H1 (cell line): Measurements from ENCODE around the gene CST2. TPM values are rescaled to one million over a fixed set of nuclear protein-coding genes. Genes with fewer than 3 reads are reported as not detected.

Experiments used
- CTCF ChIA-PET: fragments of 300-600 bp; sonication (Branson Sonifier 250); formaldehyde crosslinking; loops from one replicate; lab custom pipeline; 2021; ENCODE audit not compliant: partially characterized antibody; lab: Charles Lee
- POLR2A ChIA-PET: fragments of 300-600 bp; sonication (Branson Sonifier 250); formaldehyde crosslinking; loops from one replicate; lab custom pipeline; 2021; ENCODE audit warnings: inconsistent platforms; ENCODE audit not compliant: partially characterized antibody; lab: Charles Lee
- DNase-seq, 2 experiments: peaks; one replicate each; pipeline versions ENCODE4 v3.0.0 to v3.0.0-alpha.2; 2010 to 2022; ENCODE audit warnings: low spot score in 2 of 2, low read depth in 1 of 2, mixed read lengths in 1 of 2
- FAIRE-seq: peaks from 2 replicates; lab custom pipeline; 2011; peaks lifted over from hg19 to GRCh38; lab: Jason Lieb, UNC
- H2AFZ ChIP-seq: 2 replicates; pipeline ENCODE4 v1.8.1; 2012; ENCODE audit warnings: low read length, inconsistent platforms
- H2AK5ac ChIP-seq: 2 replicates; pipeline ENCODE4 v1.6.1; 2013; ENCODE audit warnings: low read depth, low read length
- H2BK120ac ChIP-seq: replicated peaks from 2 replicates; pipeline ENCODE3; 2013; ENCODE audit warnings: low read depth, low read length, inconsistent platforms
- H2BK12ac ChIP-seq: 2 replicates; pipeline ENCODE4 v1.6.1; 2013; ENCODE audit warnings: low read depth, low read length
- H2BK15ac ChIP-seq: 2 replicates; pipeline ENCODE4 v1.6.1; 2013; ENCODE audit warnings: low read length
- H2BK20ac ChIP-seq: 2 replicates; pipeline ENCODE4 v1.6.1; 2013; ENCODE audit warnings: low read length
- H2BK5ac ChIP-seq: 2 replicates; pipeline ENCODE4 v1.6.1; 2013; ENCODE audit warnings: low read depth, low read length
- H3K14ac ChIP-seq: 2 replicates; pipeline ENCODE4 v1.6.1; 2013; ENCODE audit warnings: inconsistent platforms; ENCODE audit not compliant: insufficient read length
- H3K18ac ChIP-seq: 2 replicates; pipeline ENCODE4 v1.6.1; 2013; ENCODE audit warnings: low read length; ENCODE audit errors: extremely low read depth
- H3K23ac ChIP-seq: 2 replicates; pipeline ENCODE4 v1.6.1; 2013; ENCODE audit warnings: inconsistent platforms; ENCODE audit not compliant: insufficient read length
- H3K23me2 ChIP-seq: 2 replicates; pipeline ENCODE4 v1.6.1; 2013; ENCODE audit warnings: low read depth, low read length
- H3K27ac ChIP-seq: 2 replicates; pipeline ENCODE4 v1.6.1; 2011; ENCODE audit warnings: low read depth, low read length, inconsistent platforms
- H3K27me3 ChIP-seq, 4 experiments: replicated peaks in 1 of 4; 1 replicate in 1 of 4; 2 replicates in 3 of 4; pipeline versions ENCODE4 v1.6.1 to v1.8.1; 2011 to 2013; ENCODE audit warnings: low read length in 3 of 4, mild to moderate bottlenecking in 3 of 4, inconsistent platforms in 2 of 4, mixed read lengths in 2 of 4, moderate library complexity in 1 of 4; ENCODE audit not compliant: control insufficient read depth in 3 of 4, insufficient read depth in 3 of 4; ENCODE audit errors: extremely low read depth in 1 of 4
- H3K36me3 ChIP-seq, 4 experiments: 2 replicates each; pipeline versions ENCODE4 v1.6.1 to v1.8.1; 2011 to 2013; ENCODE audit warnings: mild to moderate bottlenecking in 4 of 4, low read length in 3 of 4, moderate library complexity in 2 of 4, control low read depth in 1 of 4, inconsistent platforms in 1 of 4; ENCODE audit not compliant: insufficient read depth in 4 of 4, control insufficient read depth in 2 of 4
- H3K4ac ChIP-seq: replicated peaks from 2 replicates; pipeline ENCODE3; 2013; ENCODE audit warnings: low read length, low read depth, mixed read lengths, inconsistent platforms; ENCODE audit not compliant: insufficient read length
- H3K4me1 ChIP-seq, 4 experiments: replicated peaks in 1 of 4; 1 replicate in 1 of 4; 2 replicates in 3 of 4; pipeline versions ENCODE4 v1.6.1 to v1.8.1; 2011 to 2013; ENCODE audit warnings: low read length in 3 of 4, inconsistent platforms in 2 of 4, mixed read lengths in 1 of 4; ENCODE audit not compliant: insufficient read depth in 4 of 4, control insufficient read depth in 3 of 4
- H3K4me2 ChIP-seq, 2 experiments: 2 replicates each; pipeline versions ENCODE4 v1.6.1 to v1.8.1; 2011 to 2013; ENCODE audit warnings: low read depth in 2 of 2, low read length in 2 of 2, control low read depth in 1 of 2, inconsistent platforms in 1 of 2, mild to moderate bottlenecking in 1 of 2; ENCODE audit not compliant: insufficient read depth in 1 of 2
- H3K4me3 ChIP-seq, 4 experiments: fragments of 200-600, 300-600 bp in 1 of 4; sonication (generic), shearing (Covaris generic), sonication (Bioruptor Twin) in 1 of 4; 2 replicates each; pipeline versions ENCODE4 v1.5.1 to v1.8.1; 2011 to 2016; ENCODE audit warnings: low read length in 4 of 4, low read depth in 3 of 4, control low read depth in 2 of 4, inconsistent platforms in 2 of 4, mild to moderate bottlenecking in 2 of 4, mixed read lengths in 1 of 4, moderate library complexity in 1 of 4; ENCODE audit not compliant: insufficient read depth in 2 of 4; ENCODE audit errors: extremely low read depth in 1 of 4
- H3K56ac ChIP-seq: replicated peaks from 2 replicates; pipeline ENCODE3; 2013; ENCODE audit warnings: low read depth, mild to moderate bottlenecking, mixed read lengths, low read length, inconsistent platforms; ENCODE audit not compliant: insufficient read length
- H3K79me1 ChIP-seq: 2 replicates; pipeline ENCODE4 v1.6.1; 2013; ENCODE audit warnings: low read depth, low read length, control low read depth
- H3K79me2 ChIP-seq, 2 experiments: 2 replicates each; pipeline versions ENCODE4 v1.6.1 to v1.8.1; 2012 to 2013; ENCODE audit warnings: low read length in 2 of 2, mild to moderate bottlenecking in 2 of 2, inconsistent platforms in 1 of 2; ENCODE audit not compliant: insufficient read depth in 2 of 2, control insufficient read depth in 1 of 2
- H3K9ac ChIP-seq, 4 experiments: replicated peaks in 1 of 4; 1 replicate in 1 of 4; 2 replicates in 3 of 4; pipeline versions ENCODE4 v1.6.1 to v1.8.1; 2011 to 2013; ENCODE audit warnings: low read depth in 3 of 4, low read length in 3 of 4, control low read depth in 2 of 4, mild to moderate bottlenecking in 2 of 4, moderate library complexity in 2 of 4, inconsistent platforms in 1 of 4; ENCODE audit errors: extremely low read depth in 1 of 4
- H3K9me3 ChIP-seq, 2 experiments: 2 replicates each; pipeline versions ENCODE4 v1.6.1 to v1.8.1; 2012 to 2013; ENCODE audit warnings: mild to moderate bottlenecking in 2 of 2, moderate library complexity in 2 of 2, control low read depth in 1 of 2, inconsistent platforms in 1 of 2, low read depth in 1 of 2, low read length in 1 of 2, mixed read lengths in 1 of 2; ENCODE audit not compliant: insufficient read depth in 2 of 2
- H4K20me1 ChIP-seq, 2 experiments: replicated peaks in 1 of 2; 2 replicates each; pipeline versions ENCODE3 to v1.8.1; 2011 to 2013; ENCODE audit warnings: inconsistent platforms in 2 of 2, low read length in 2 of 2, mild to moderate bottlenecking in 1 of 2; ENCODE audit not compliant: insufficient read depth in 2 of 2, control insufficient read depth in 1 of 2
- H4K5ac ChIP-seq: 2 replicates; pipeline ENCODE4 v1.6.1; 2013; ENCODE audit warnings: low read length, low read depth, mixed read lengths, inconsistent platforms; ENCODE audit not compliant: insufficient read length
- H4K8ac ChIP-seq: 2 replicates; pipeline ENCODE4 v1.8.0; 2013; ENCODE audit warnings: mild to moderate bottlenecking, moderate library complexity, low read length, inconsistent platforms; ENCODE audit not compliant: insufficient read depth; ENCODE audit errors: extremely low read depth
- H4K91ac ChIP-seq: replicated peaks from 2 replicates; pipeline ENCODE3; 2013; ENCODE audit warnings: low read length, mixed read lengths, inconsistent platforms; ENCODE audit not compliant: insufficient read length
- RBBP5 ChIP-seq: IDR thresholded peaks from 2 replicates; pipeline ENCODE4 v1.7.1; 2012; ENCODE audit warnings: low read depth, mild to moderate bottlenecking, inconsistent platforms, low read length, moderate library complexity, borderline replicate concordance
- WGBS, 2 experiments: shearing (Covaris generic) in 1 of 2; methylation state at CpG; one replicate each; pipeline versions ENCODE4 v1.1.6 to v1.1.7; 2013 to 2015; ENCODE audit warnings: low lambda C conversion rate in 2 of 2, mixed read lengths in 2 of 2, inconsistent platforms in 1 of 2, low coverage in 1 of 2, missing lambda C conversion rate in 1 of 2; ENCODE audit not compliant: insufficient replicate concordance in 2 of 2, insufficient coverage in 1 of 2, insufficient read length in 1 of 2; ENCODE audit errors: extremely low coverage in 1 of 2, missing lambda C conversion rate in 1 of 2; 5-methylcytosine and 5-hydroxymethylcytosine counted together
- polyA plus RNA-seq, 7 experiments: library from polyadenylated mRNA; depleted of rRNA in 3 of 7; stranded (reverse) in 5 of 7; unstranded in 2 of 7; fragments of >200 nt in 5 of 7; fragments of 200-250 nt in 2 of 7; gene quantifications; 1 replicate in 5 of 7; 2 replicates in 1 of 7; 4 replicates in 1 of 7; pipeline versions ENCODE4 v1.2.1 to v1.2.3, GENCODE V29; 2011 to 2013; ENCODE audit warnings: missing spikeins in 2 of 7, mixed read lengths in 2 of 7
- total RNA-seq: library from RNA; stranded (reverse); fragmentation: NEBNext Ultra II Directional; extraction: Animal tissue kit (Norgen Biotek cat#: 25700); gene quantifications from 2 replicates; pipeline ENCODE4 v1.2.1, GENCODE V29; 2021
- TF ChIP-seq, protein P1 (sequence below): IDR thresholded peaks from 2 replicates; pipeline ENCODE4 v1.6.1; 2012; ENCODE audit warnings: inconsistent platforms

Gene CST2
- total and polyA plus RNA-seq, 2 of the 8 experiments (the other 6 are each of a cell fraction or from before 2014, with no cell fraction given): not detected

DNA sequence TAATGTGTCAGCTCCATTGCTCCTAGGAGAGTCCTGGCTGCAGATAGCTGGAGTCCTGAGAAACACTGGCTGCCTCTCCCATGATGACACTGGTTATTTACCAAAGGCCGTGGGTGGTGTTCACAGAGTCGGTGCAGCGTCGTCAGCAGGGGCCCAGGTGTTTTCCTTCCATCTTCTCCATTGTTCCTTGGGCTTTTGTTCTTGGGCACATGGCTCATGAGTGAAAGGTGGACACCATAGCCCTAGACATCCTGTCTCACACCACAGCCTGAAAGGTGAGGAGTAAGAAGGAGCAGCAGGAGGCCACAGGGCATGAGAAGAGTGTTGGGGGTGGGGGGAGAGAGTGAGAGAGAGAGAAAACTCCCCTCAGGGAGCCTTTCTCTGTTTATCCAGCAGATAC lies 43.9 kb upstream of the CST2 start:
- ChIA-PET CTCF (interaction anchor here (0.8 to 2.2 kb wide), 5 partner anchors 16 to 202 kb away, joined by 3 to 5 read pairs (median 3); no protein-coding TSS in a partner anchor), POLR2A (no interaction called here)
- no peak for DNase-seq
- Histone ChIP-seq H4K8ac (no peak overlapping the region; the same call in 1 of the 2 replicates), H2AFZ (peak overlapping the region; percentile 25; the same call in 1 of the 2 replicates), H3K4me1 (peaks cover 9 to 31% (median 17%) of the 10 kb centered on the region in 4 experiments; a peak in 6 of 7 replicates), H2BK15ac (no peak overlapping the region), H3K79me2 (no peaks in the 10 kb centered on the region), H2BK5ac (peak overlapping the region; percentile 25; the same call in 1 of the 2 replicates), H4K5ac (peak overlapping the region; percentile 28), H3K23ac (no peak overlapping the region), H4K20me1 (no peaks in the 10 kb centered on the region), H4K91ac (peak overlapping the region; percentile 3), H3K4me3 (no peak overlapping the region), H3K9ac (no peak overlapping the region), H3K27me3 (no peaks in the 10 kb centered on the region), H3K56ac (no peak overlapping the region), H2AK5ac (no peak overlapping the region), H3K14ac (no peak overlapping the region)
- FAIRE-seq: no peak
- no peak for TF ChIP-seq RBBP5
- TF ChIP-seq, protein P1, sequence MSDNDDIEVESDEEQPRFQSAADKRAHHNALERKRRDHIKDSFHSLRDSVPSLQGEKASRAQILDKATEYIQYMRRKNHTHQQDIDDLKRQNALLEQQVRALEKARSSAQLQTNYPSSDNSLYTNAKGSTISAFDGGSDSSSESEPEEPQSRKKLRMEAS: peak; percentile 65; the same call in 1 of the 2 replicates
- TF ChIP-seq, all 59 proteins: peak for 1
- H3K18ac ChIP-seq: 0 out of 2 replicates have a peak overlapping the region, but pooled peaks have one; percentile 73
- no peaks in the 10 kb centered on the region for H3K79me1 ChIP-seq
- peak overlapping the region; percentile 4; the same call in 1 of the 2 replicates for H2BK20ac ChIP-seq
- H3K4me2 ChIP-seq: peak overlapping the region in 1 of 2 experiments; percentile 35; a peak in 1 of 4 replicates
- no peaks in the 10 kb centered on the region for H3K9me3 ChIP-seq
- no peak overlapping the region for H3K27ac ChIP-seq
- H2BK12ac ChIP-seq: peak overlapping the region; percentile 73; the same call in 1 of the 2 replicates
- H3K4ac ChIP-seq: no peak overlapping the region
- H3K36me3 ChIP-seq: no peaks in the 10 kb centered on the region
- 58% methylated on average over 4 of the region's 4 CpGs; no CpG with 5 or more reads in 1 of the 2 experiments for WGBS, 2 experiments
- no peaks in the 10 kb centered on the region for H3K23me2 ChIP-seq
- H2BK120ac ChIP-seq: peak overlapping the region; percentile 66
